Stimulated activated CD8-positive, alpha-beta memory T cell treated with anti-CD3 and anti-CD28 coated beads, Interleukin-4, amount 100 ng/mL, for 48 hours (primary cell): ENCODE results near the gene CHI3L2.

Experiments
- DNase-seq: peaks from one replicate; pipeline ENCODE4 v3.0.0-alpha.2; 2020

The CHI3L2 gene, protein sequence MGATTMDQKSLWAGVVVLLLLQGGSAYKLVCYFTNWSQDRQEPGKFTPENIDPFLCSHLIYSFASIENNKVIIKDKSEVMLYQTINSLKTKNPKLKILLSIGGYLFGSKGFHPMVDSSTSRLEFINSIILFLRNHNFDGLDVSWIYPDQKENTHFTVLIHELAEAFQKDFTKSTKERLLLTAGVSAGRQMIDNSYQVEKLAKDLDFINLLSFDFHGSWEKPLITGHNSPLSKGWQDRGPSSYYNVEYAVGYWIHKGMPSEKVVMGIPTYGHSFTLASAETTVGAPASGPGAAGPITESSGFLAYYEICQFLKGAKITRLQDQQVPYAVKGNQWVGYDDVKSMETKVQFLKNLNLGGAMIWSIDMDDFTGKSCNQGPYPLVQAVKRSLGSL

DNA sequence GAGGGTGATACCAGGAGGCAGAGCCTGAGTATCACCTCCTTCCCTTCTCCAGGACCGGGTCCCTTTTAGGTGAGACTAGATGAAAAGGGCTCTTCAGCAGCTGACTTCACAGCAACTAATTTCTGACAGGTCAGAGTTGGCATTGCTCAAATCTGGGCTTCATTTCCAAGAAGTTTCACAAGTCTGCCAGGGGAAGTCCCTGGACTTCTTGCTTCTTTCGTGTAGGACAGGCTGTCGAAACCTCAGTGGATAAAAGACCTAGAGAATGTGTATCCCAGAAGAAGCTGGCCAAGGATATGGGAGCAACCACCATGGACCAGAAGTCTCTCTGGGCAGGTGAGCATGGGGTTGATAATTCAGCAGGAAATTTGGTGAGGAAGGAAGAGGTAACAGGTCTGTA lies at the start of gene CHI3L2:
Gene CHI3L2, plus strand, starts transcription at position 280 of the 400 bp plus-strand sequence. Its CDS starts 17 bp downstream, at position 297.
- DNase-seq, result no peak

- no peak for DNase-seq
Measured at GRCh38 chr1:111179968-111180533, 47.5 kb upstream of the CHI3L2 start.

GRCh38 chr1:111182052-111182451 lies 45.5 kb upstream of the CHI3L2 start:
- DNase-seq, result no peak

- no peak for DNase-seq
Measured at GRCh38 chr1:111183308-111184069, 44.0 kb upstream of the CHI3L2 start.

GRCh38 chr1:111184663-111185062 lies 42.9 kb upstream of the CHI3L2 start:
- no peak for DNase-seq

GRCh38 chr1:111190931-111191451 lies 36.5 kb upstream of the CHI3L2 start:
- no peak for DNase-seq

- DNase-seq, result no peak
Measured at GRCh38 chr1:111191496-111191895, 36.0 kb upstream of the CHI3L2 start.

DNA sequence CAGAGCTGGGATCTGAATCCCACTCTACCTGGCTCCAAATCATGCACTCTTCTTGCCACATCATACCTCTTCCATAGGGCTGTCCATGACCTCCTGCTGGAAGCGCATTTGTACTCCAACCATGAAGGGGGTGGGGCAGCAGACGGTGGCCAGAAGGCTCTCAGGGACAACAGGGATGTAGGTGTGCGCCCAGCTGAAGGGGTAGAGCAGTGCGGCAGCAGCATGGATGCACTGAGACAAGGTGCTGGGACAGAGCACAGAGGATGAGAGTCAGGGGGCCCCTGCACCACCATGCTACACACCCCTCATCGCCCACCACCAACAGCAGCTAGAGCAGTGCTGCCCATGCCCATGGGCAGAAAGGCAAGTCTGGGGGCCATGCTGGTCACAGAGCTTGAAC lies 35.4 kb upstream of the CHI3L2 start:
- no peak for DNase-seq

GRCh38 chr1:111192658-111193519 lies 34.6 kb upstream of the CHI3L2 start:
- no peak for DNase-seq

DNA sequence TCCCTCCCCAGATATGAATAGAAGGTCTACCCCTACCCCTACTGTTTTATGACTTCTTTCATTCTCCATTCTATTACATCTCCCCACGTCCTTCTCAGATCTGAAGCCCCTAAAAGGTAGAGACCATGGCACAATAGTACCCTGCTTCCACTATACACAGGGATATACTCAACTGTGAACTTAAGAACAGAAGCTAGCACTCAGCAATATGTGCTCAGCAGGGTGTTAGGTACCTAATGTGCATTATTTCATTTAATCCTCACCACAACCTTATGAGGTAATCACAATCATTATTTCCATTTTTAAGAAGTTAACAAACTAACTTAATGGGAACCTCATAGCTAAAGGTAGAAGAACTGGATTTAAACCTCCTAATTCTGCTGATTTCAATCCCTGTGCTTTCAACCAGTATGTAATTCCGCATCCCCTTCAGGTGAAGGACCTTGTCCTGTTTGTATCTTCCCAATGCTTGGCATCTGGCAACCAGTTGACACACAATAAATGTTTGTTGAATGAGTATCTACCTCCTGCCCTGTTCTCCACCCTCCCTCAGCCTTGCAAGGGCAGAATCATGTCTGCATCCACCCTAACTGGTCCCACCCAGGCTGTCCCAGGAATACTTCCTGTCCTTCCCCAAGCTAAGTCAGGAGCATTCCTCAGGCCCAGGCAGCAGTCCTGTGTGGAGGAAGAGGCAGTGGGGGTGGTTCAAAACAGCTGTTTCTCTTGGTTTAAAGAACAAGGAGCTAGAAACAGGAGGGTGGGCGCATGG lies 33.6 kb upstream of the CHI3L2 start:
- no peak for DNase-seq

- DNase-seq, result no peak
Measured at GRCh38 chr1:111195002-111195684, 32.4 kb upstream of the CHI3L2 start.

- no peak for DNase-seq
Measured at GRCh38 chr1:111196213-111196612, 31.3 kb upstream of the CHI3L2 start.

DNA sequence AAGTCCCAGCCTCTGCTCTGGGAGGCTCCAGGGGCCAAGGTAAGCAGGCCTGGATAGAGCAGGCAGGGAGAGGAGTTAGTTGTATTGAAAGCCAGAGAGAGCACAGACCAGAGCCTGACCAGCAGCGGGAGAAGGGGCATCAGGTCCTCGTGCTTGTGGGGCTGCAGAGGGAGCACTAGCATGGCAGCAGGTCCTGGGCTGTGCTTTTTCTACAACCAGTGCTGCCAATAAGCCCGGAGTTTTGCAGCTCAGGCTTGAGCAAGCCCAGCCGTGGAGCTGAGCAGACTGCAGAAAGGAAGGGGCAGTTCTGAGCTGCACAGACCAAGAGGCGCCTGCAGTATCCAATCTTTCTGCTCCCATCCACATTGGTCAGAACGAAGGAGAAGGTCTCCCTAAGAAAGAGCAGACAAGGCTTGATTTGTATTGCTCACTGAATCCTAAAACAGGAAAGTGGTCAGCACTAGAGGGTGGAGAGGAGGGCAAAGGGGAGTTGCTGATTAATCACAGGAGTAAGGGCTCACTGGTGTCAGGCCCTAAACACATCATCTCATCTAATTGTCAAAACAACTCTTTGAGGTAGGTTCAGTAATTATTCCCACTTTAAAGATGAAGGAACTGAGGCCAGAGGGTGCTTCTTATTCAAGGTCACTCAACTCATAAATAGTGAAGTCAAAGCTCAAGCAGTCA lies 29.8 kb upstream of the CHI3L2 start:
- peak; percentile 77 for DNase-seq

DNA sequence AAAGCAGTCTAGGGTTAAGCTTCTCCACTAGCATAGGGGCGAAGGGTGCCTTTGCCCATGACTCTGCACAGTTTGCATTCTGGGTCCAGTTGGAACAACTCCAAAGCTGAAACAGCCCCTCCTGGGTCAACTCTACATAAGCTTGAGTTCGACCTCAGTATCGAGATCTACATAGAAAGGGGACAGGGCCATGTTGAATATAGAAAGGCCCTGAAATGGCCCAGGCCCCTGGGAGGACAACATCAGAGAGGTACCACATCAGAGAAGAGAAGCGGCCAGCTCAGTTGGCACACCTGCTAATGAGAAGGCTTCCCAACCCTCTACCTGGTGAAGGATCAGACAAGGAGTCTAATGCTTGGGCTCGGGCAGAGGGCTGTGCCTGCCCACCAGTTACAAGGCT lies 28.7 kb upstream of the CHI3L2 start:
- DNase-seq, result no peak

- DNase-seq, result no peak
Measured at GRCh38 chr1:111199329-111199728, 28.2 kb upstream of the CHI3L2 start.

GRCh38 chr1:111199881-111200801 lies 27.4 kb upstream of the CHI3L2 start, which contains the start of gene DENND2D:
Gene DENND2D, minus strand, starts transcription at chr1:111200646. Its CDS starts 187 bp downstream, at chr1:111200459.
- DNase-seq, result peak; percentile 79

DNA sequence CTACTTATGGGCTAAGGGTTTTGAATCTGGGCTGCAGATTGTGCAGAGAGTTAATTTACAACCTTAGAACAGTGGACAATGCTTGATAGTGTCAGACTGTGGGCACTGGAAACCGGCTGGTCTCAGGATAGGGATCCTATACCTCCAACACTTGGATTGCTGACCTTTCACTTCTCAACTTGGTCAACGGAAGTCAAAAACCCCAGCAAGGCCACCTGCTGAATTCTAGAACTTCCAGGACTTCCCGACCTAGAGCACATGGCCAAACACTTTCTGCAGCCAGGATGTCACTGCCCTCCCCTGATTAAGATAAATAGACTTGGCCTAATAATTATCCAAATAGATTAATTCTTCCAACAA lies 26.7 kb upstream of the CHI3L2 start:
- DNase-seq, result no peak

- no peak for DNase-seq
Measured at GRCh38 chr1:111201275-111202090, 26.0 kb upstream of the CHI3L2 start.

DNA sequence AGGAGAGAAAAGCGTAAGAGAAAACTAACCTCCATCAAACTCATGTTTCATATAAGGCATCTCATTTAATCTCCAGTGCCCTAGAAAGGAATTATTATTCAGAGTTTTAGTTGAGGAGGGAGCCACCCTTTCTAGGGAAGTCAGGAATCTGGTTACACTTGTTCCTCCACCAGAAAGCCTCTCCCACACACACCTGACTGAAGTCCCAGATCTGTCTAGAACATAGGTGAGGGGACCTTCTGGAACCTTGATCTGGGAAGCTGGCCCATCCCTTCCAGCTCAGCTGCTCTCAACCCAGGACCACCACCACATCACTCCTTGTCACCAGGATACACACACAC lies 25.2 kb upstream of the CHI3L2 start:
- no peak for DNase-seq
